ENCODE data around the gene PRKCA. TPM values are rescaled to one million over a fixed set of nuclear protein-coding genes. Genes with fewer than 3 reads are reported as not detected.

Gene PRKCA
- total RNA-seq, 4 donors from 2014 or later = 9.6 to 15.5 (median 11.1) TPM

- intact Hi-C loops (cut with DNase I; ENCODE audit: low total_unique reads) = no loop called here
- no peak for TF ChIP-seq POLR2A (IDR thresholded peaks at IDR 0.05)
- TF ChIP-seq CTCF (IDR thresholded peaks at IDR 0.05) = no peak
Observed at GRCh38 chr17:66678827-66679226, 376.4 kb downstream of the PRKCA start.

GRCh38 chr17:66679631-66680517, 377.5 kb downstream of the PRKCA start:
- H3K4me3 ChIP-seq (ENCODE audit: low read depth, poor library complexity, severe bottlenecking) = no peak overlapping the region
- WGBS, 2 donors = 91 to 92% methylated on average over 11 of the region's 11 CpGs
- TF ChIP-seq CTCF (IDR thresholded peaks at IDR 0.05) = no peak
- no peak for TF ChIP-seq POLR2A (IDR thresholded peaks at IDR 0.05)
- intact Hi-C loops (cut with DNase I; ENCODE audit: low total_unique reads) = no loop called here
- DNase-seq (ENCODE audit: low spot score in 2 of 2) = no peak

More at GRCh38 chr17:66678827-66679226, 376.4 kb downstream of the PRKCA start:
- DNase-seq (ENCODE audit: low spot score in 2 of 2) = no peak
- H3K4me3 ChIP-seq (ENCODE audit: low read depth, poor library complexity, severe bottlenecking) = no peak overlapping the region
- 92 to 93% methylated on average over 2 of the region's 2 CpGs for WGBS, 2 donors

- H3K4me3 ChIP-seq (ENCODE audit: low read depth, poor library complexity, severe bottlenecking) = no peak overlapping the region
- TF ChIP-seq CTCF (IDR thresholded peaks at IDR 0.05) = no peak
- no peak for TF ChIP-seq POLR2A (IDR thresholded peaks at IDR 0.05)
- DNase-seq (ENCODE audit: low spot score in 2 of 2) = no peak
- 31 to 42% methylated on average over 5 of the region's 5 CpGs for WGBS, 2 donors
- intact Hi-C loops (cut with DNase I; ENCODE audit: low total_unique reads) = no loop called here
Observed at GRCh38 chr17:66682283-66682682, 379.9 kb downstream of the PRKCA start.

GRCh38 chr17:66684261-66684660, 381.8 kb downstream of the PRKCA start:
- H3K4me3 ChIP-seq (ENCODE audit: low read depth, poor library complexity, severe bottlenecking) = no peak overlapping the region
- 88 to 93% methylated on average over 2 of the region's 2 CpGs for WGBS, 2 donors
- intact Hi-C loops (cut with DNase I; ENCODE audit: low total_unique reads) = no loop called here
- no peak for DNase-seq (ENCODE audit: low spot score in 2 of 2)
- TF ChIP-seq POLR2A (IDR thresholded peaks at IDR 0.05) (no peak), CTCF (IDR thresholded peaks at IDR 0.05) (no peak)

- DNase-seq (ENCODE audit: low spot score in 2 of 2) = no peak
- TF ChIP-seq CTCF (IDR thresholded peaks at IDR 0.05) = no peak
- TF ChIP-seq POLR2A (IDR thresholded peaks at IDR 0.05) = no peak
- H3K4me3 ChIP-seq (ENCODE audit: low read depth, poor library complexity, severe bottlenecking) = no peak overlapping the region
- 76 to 89% methylated on average over 2 of the region's 2 CpGs for WGBS, 2 donors
- intact Hi-C loops (cut with DNase I; ENCODE audit: low total_unique reads) = no loop called here
Observed at GRCh38 chr17:66684731-66685130, 382.3 kb downstream of the PRKCA start.
